NCI-H345 treated with DMSO at 0.1 percent for 48 hours (cell line): ENCODE measurements around the gene ELOA.
"Not testable (repeated sequence)": the region's sequence is repeated elsewhere in the genome, so short reads cannot be mapped to it uniquely, and the experiment has no call there.

Experiments used
- DNase-seq: peaks from one replicate; lab custom pipeline; 2025; ENCODE audit not compliant: unreplicated experiment; lab: John Stamatoyannopoulos, UW

The ELOA gene

DNA sequence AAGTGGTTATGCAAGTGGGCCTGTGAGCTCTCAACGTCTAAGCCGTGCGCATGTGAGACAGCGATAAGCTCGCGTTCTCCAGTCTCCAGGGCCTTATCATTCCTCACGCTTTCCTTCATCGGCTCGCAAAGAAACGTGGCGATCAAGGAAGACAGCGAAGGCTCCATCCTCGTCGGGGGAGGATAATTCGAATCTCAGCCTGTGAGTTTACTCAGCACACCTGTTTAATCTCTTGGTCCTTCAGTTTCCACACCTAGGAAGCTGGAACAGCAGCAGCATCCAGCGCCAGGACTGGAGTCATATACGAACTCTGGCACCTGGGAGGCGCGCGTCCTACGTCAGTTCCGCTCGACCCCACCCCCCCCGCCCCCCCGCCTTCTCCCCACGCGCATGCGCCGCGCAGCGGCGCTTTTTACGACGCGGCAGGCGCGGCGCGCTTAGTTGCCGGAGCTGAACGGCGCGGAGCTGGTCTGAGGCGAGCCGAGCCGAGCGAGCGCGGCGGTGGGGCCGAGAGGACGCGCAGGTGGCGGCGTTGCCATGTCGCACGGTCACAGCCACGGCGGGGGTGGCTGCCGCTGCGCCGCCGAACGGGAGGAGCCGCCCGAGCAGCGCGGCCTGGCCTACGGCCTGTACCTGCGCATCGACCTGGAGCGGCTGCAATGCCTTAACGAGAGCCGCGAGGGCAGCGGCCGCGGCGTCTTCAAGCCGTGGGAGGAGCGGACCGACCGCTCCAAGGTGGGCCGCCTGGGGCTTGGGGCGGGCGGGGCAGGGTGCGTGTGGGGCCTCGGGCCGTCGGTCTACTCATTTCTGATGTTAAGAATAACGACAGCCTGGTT lies 34.9 kb downstream of the ELOA start, which contains the start of gene PITHD1:
Gene PITHD1 (plus strand): TSS at position 440 of the 836 bp plus-strand sequence. CDS start 98 bp downstream, at position 538.
- peak; percentile 62 for DNase-seq

DNA sequence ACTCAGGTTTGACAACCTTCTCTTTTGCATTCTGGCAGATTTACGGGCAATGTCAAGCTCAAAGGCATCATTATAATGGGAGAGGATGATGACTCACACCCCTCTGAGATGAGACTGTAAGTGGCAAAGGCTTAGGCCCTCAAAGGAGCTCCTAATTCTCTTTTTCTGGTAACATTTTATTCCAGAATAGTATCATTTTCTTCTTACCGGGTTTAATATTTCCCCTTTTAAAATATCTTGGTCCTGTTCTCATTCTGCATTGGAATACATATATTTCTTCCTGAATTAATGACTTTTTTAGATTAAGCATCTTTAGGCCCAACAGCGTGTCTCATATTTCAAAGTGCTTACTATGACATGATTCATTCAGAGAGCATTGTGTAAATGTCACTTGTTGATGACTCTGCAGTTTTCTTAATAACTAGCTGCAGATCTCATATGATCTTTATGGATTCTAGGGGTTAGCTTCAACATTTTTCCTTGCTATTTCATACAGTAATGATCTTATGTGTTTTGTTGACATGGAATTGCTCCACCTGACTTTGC lies 36.6 kb downstream of the ELOA start:
- no peak for DNase-seq

DNA sequence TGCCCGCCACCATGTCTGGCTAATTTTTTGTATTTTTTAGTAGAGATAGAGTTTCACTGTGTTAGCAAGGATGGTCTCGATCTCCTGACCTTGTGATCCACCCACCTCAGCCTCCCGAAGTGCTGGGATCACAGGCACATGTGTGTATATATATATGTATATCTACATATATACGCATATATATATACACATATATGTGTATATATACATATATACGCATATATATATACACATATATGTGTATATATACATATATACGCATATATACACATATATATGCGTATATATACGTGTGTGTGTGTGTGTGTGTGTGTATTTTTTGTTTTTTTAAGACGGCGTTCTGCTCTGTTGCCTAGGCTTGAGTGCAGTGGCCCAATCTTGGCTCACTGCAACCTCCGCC lies 39.9 kb downstream of the ELOA start:
- DNase-seq: not testable (repeated sequence)

DNA sequence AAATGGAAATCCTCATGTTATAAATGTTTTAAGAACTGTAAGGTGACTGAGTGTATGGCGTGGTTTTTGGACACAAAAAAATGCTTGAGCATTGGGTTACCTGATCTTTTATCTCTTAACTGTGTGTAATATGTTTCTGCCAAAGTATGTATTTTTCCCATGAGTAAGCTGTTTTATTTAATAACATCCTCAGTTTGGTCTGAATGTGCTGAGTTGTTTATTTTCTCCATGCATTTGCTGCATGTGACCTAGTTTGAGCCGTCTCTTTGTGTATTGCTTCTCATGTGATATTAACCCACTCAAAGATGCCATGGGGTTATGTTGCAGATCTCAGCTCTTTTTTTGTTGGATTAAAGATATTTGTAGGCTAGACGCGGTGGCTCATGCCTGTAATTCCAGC lies 41.6 kb downstream of the ELOA start:
- no peak for DNase-seq

DNA sequence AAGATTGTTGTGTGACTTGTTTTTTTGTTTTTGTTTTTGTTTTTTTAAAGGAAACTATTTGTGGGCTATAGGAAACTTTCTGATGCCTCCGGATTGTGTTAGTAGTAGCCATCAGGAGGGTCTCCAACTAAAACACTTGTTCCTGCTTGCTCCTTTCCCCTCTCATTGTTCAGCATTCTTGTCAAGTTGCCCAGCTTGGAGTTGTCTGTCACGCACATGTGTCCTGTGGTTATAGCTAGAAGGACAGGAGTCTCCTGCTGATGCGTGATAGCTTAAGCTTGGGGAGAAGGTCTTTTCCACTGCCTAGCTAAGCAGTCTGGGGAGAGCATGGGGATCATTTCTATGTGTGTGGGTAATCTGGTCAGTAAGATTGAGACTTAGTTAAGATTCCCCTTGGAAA lies 44.4 kb downstream of the ELOA start:
- no peak for DNase-seq

DNA sequence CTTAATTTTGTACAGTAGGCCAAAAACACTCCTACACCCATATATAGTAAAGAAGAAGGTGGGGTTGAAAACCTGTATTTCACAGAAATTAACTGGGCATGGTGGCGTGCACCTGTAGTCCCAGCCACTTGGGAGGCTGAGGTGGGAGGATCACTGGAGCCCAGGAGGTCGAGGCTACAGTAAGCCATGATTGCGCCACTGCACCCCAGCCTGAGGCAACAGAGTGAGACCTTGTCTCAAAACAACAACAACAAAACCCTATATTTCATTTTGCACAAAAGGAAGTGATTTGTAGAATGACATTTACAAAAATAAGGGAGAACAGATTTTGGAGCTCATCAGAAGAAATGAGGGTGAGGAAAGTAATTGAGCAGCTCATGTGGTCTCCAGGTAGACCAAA lies 45.4 kb downstream of the ELOA start:
- DNase-seq: no peak

DNA sequence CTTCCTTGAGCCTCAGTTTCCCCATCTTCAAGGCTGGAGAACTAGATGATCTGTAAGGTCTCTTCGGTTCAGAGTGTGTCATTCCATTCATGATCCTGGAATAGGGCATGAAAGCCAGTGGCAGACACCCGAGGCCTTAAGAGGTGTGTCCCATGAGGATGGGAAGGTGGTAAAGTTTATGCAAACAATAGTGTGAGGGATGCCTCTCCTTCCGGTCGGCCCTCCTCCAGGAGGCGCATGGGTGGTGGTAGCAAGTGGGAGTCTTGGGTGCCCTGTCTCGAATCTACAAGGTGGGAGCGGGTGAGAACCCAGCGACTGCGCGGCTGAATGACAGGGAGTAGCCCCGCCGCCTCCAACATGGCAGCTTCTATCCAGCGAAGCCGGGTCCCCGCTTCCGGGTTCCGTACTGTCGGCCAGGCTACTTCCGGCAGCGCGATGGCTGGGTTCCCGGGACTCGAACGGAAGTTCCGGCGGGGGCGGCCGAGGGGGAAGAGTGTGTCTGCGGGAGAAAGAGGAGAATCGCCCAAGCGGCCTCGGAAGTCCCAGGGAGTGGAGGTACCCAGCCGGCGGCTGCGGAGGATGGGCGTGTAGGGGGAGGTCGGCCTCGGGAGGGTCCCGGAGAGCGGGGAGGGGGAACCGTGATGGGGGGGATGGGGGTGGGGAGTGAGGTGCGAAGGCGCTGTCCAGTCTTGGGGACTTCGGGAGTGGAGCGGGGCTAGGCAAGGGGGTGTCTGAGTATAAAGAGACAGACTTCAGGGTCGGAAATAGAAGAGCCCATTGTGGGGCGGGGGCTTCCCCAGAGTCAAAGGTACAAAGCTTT lies 47.6 kb downstream of the ELOA start, which contains the start of gene LYPLA2:
Gene LYPLA2 (plus strand): TSS at position 450 of the 820 bp plus-strand sequence. CDS start 1,538 bp downstream, outside the sequence.
- DNase-seq: peak; percentile 78

DNA sequence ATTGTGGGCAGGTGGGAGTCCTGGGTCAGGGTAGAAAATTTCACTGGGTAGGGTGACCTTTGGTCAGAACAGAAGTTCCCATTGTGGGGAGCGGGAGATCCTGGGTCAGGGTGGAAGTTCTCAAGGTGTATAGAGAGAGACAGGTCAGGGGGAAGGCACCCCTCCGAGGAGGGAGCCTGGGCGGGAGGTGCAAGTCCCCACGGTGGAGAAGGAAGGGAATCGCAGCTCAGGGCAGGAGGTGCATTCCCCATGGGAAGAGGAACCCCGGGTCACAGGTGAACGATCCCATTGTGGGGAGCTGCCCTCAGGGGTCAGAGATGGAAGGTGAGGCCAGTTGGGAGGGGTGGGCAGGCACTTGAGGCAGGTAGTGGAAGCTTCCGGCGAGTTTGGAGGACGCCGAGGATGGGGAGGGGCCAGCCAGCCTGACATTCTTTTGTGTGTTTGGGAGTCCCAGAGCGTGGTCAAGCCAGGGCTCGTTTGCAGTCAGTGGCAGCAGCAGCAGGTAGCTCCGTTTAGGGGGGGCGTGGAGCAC lies 48.3 kb downstream of the ELOA start:
- DNase-seq: no peak

DNA sequence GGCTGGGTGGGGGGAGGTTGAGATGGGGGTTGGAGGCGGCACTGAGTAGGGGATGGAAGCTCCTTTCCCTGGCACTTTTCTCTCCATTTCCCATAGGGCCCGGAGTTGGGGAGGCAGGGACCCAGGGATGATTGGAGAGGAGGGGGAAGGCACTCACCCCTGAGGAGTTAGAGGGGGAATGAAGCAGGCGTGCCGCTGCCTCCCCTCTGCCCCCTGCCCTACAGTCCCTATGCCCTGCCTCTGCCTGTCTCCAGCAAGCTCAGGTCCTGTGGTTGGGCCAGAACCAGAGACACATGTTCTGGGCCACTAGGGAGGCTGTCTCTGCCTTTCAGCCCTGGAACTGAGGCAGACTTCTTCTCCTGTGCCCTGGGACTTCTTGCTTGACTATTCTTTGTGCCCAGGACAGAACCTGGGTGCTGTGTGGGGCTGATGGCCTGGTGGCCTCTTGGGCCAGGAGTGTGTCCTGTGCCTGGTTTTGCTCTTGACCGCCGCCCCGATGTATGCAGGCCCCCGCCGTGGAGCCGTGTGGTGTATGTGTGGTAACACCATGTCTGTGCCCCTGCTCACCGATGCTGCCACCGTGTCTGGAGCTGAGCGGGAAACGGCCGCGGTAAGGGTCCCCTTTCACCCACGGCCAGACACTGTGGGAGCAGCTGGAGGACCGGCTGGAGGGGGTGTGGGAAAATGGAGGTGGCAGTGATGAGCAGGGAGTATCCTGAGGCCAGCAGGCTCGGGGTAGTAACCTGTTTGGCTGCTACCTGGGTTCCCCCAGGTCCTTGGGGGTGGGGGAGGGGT lies 49.1 kb downstream of the ELOA start:
- DNase-seq: no peak

DNA sequence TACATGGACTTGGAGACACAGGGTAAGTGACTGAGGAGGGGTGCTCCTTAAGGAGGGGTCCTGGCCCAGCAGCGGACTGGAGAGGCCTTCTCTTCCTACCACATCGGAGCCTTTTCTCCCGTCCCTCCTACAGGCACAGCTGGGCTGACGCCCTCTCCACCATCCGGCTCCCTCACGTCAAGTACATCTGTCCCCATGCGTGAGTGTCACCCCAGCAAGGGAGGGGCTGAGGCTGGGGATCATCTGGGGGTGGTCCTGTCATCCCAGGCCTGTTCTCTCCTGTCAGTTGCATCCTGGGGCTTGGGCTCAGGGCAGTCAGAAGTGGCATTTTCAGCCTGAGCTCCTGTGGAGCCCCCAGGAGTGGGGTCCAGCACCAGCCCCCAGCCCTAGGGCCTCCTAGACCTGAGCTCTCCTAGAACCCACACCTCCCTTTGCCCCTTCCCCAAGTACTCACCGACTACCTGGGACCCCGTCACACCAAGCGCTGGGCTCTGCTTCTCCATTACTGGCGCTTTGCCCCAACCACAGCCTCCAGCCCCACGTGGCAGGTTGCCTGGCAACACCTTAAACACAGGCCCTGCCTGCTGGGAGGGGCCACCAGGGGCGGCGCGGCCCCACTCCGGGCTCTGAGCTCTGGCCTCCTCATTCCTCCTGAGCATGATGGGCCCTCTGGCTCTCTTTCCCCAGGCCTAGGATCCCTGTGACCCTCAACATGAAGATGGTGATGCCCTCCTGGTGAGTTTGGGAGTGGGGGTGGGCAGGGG lies 49.9 kb downstream of the ELOA start:
- DNase-seq: no peak

DNA sequence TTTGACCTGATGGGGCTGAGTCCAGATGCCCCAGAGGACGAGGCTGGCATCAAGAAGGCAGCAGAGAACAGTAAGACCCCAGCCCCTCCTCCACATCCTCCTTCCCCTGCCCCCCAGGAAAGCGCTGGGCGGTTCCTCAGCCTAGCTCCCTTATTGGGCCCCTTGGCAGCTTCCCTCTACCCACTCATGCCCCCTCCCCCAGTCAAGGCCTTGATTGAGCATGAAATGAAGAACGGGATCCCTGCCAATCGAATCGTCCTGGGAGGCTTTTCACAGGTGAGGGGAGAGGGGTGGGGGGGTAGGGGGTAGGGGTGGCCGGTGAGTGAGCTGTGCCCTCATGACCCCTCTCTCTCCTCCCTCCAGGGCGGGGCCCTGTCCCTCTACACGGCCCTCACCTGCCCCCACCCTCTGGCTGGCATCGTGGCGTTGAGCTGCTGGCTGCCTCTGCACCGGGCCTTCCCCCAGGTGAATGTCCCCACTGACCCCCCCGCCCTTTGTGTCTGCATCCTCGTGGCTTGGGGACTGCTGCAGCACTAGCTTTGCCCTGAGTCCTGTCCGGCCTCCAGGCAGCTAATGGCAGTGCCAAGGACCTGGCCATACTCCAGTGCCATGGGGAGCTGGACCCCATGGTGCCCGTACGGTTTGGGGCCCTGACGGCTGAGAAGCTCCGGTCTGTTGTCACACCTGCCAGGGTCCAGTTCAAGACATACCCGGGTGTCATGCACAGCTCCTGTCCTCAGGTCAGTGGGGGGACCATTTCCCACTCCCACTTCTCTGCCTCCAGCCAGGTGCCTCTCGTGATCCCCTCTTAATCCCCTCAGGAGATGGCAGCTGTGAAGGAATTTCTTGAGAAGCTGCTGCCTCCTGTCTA lies 50.8 kb downstream of the ELOA start:
- no peak for DNase-seq

DNA sequence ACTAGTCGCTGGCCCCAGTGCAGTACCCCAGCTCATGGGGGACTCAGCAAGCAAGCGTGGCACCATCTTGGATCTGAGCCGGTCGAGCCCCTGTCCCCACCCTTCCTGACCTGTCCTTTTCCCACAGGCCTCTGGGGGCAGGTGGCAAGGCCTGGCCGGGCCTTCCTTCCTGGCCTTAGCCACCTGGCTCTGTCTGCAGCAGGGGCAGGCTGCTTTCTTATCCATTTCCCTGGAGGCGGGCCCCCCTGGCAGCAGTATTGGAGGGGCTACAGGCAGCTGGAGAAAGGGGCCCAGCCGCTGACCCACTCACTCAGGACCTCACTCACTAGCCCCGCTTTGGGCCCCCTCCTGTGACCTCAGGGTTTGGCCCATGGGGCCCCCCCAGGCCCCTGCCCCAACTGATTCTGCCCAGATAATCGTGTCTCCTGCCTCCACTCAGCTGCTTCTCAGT lies 51.5 kb downstream of the ELOA start:
- not testable (repeated sequence) for DNase-seq

DNA sequence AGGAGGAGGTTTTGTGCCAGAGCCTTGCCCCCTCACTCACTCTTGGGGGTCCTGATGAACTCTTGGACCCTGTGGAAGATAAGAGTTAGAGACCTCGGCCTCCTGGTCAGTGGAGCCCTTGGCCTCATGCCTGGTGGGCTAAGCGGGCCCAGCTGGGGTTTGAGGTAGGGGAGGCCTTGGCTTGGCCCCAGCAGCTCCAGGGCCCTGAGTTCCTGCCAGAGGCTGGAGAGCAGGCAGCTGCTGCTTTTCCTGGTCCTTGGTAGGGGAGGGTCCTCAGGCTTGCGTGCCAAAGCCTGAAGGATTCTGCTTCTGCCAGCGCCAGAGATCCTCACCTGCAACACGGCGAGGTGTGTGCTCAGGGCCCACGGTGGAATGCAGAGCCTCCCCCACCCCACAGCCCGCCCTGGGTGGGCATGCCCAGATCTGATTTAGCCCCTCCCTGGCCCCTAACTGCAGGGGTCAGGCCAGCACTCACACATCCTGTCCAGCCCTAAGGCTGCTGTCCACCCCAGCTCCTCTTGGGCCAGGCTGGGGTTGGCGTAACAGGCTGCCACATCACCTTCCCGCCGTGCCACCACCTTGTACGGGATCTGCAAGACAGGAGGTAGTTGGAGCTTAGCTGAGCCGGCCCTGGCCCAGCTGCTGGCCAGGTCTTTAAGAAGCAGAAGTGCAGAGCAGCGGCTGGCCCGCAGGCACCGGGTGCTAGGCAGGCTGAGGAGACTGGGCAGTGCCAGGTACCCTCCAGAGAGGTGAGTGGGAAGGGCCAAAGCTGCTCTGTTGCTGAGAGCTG lies 52.6 kb downstream of the ELOA start:
- no peak for DNase-seq

DNA sequence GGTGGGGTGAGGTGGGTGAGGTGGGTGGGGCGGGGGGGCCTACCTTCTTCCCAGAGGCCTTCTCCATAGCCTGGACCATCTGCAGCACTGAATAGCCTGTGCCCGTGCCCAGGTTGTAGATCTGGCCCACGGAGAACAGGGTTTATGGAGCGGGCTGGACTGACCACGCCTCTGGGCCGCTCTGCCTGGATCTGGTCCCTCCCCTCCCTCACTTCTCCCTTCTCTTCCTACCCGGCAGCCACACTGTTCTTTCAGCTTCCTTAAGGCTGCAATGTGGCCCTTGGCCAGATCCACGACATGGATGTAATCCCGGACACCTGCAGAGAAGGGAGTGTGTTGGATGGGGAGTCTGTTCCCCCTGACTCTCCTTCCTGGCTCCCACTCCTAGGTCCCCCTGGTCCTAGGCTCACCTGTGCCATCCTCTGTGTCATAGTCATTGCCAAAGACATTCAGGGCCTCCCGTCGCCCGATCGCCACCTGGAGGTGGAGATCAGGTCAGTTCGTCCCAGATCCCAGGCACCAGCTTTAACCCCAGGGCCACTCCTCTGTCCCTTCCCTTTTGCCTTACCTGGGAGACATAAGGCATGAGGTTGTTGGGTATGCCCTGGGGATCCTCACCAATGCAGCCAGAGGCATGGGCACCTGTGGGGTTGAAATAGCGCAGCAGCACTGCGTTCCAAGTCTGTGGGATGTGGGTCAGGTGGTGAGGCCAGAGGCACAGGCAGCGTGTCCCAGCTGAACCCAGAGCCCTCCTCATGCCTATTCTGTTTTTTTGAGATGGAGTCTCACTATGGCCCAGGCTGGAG lies 53.4 kb downstream of the ELOA start:
- DNase-seq: no peak

DNA sequence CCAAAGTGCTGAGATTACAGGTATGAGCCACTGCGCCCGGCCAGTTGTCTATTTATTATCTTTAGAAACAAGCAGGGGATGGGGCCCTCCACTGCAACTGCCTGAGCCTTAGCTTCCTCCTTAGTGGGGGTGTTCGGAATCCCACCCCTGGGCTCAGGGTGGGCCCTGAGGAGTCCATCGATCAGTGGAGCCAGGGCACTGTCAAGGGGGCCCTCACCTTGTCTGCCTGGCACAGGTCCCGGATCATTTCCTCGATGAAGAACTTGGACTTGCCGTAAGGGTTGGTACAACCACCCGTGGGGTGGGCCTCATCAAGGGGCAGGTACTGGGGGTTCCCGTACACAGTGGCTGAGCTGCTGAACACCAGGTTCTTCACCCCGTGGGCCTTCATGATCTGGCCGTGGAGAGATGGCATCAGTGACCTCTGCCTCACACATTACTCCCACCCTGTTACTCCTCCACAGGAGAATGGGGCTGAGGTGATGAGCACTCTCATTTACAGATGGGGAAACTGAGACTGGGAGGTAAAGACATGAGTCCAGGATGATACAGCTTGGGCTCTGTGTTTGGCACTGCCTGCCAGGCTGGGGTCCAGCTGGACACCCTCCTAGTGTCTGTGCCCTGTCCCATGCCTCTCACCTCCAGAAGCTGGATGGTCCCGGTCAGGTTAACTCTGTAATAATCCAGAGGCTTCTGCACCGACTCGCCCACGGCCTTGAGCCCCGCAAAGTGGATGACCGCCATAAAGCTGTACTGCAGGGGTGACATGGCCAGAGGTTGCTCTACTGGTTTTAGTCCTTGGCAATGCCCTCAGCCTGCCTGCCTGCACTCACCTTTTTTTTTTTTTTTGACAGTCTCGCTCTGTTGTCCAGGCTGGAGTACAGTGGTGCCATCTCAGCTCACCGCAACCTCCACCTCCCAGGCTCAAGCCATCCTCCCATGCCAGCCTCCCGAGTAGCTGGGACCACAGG lies 54.5 kb downstream of the ELOA start:
- DNase-seq: no peak

DNA sequence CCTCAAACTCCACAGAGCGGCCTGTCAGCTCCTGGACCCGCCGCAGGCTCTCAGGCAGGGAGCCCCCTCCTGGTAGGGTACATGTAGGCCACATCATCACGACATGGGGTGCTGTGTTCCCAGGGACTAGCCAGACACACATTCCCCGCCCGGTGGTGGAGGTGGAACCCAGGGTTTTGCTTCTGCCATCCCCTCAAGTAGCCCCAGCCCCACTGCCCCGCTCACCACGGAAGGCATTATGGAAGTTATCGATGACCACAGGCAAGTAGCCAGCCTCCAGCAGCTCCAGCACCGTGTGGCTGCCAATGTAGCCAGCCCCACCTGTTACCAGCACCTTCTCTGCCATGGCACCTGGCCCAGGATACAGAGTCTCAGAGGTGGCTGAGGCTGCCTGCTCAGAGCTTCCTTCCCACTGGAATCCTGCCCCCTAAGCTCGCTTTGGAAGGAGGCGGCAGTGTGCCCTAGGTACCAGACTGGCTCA lies 55.4 kb downstream of the ELOA start:
- DNase-seq: no peak
